Natural killer cell (primary cell): ENCODE results near the gene CMC1. TPM values are rescaled to one million over a fixed set of nuclear protein-coding genes. Genes with fewer than 3 reads are reported as not detected.

ENCODE experiments used
- ATAC-seq, 3 donors: fragments of 150-1000 bp in 2 of 3; fragments of 200-7000 bp in 1 of 3; cut with Tn5 transposase; 1 replicate in 1 of 3; 2 replicates in 2 of 3; pipeline ENCODE4 v1.10.0; 2021; ENCODE audit warnings: mild to moderate bottlenecking in 2 of 3, moderate library complexity in 2 of 3
- DNase-seq, 2 donors: peaks; one replicate each; pipeline versions ENCODE4 v3.0.0 to v3.0.0-alpha.2; 2013 to 2021; ENCODE audit warnings: mixed read lengths in 1 of 2
- H3K27ac ChIP-seq: one replicate; pipeline ENCODE4 v1.5.1; 2013; ENCODE audit warnings: mild to moderate bottlenecking, low read length
- H3K27me3 ChIP-seq: one replicate; pipeline ENCODE4 v1.6.1; 2013; ENCODE audit warnings: low read length; ENCODE audit not compliant: control insufficient read depth, insufficient read depth
- H3K36me3 ChIP-seq: one replicate; pipeline ENCODE4 v1.6.1; 2013; ENCODE audit warnings: low read length; ENCODE audit not compliant: control insufficient read depth, insufficient read depth
- H3K4me1 ChIP-seq: one replicate; pipeline ENCODE4 v1.6.1; 2013; ENCODE audit warnings: low read length; ENCODE audit not compliant: control insufficient read depth, insufficient read depth
- H3K4me3 ChIP-seq: one replicate; pipeline ENCODE4 v1.5.1; 2013; ENCODE audit warnings: low read length
- H3K9me3 ChIP-seq: one replicate; pipeline ENCODE4 v1.6.1; 2013; ENCODE audit warnings: low read length; ENCODE audit not compliant: control insufficient read depth, insufficient read depth
- H3K27ac Mint-ChIP-seq, 2 donors: one replicate each; pipeline ENCODE4 v1.8.0; 2022; ENCODE audit warnings: mild to moderate bottlenecking in 2 of 2, mixed read lengths in 2 of 2, moderate library complexity in 1 of 2
- H3K27me3 Mint-ChIP-seq, 2 donors: one replicate each; pipeline ENCODE4 v1.8.0; 2022; ENCODE audit warnings: low read depth in 2 of 2, mixed read lengths in 2 of 2
- H3K36me3 Mint-ChIP-seq: one replicate; pipeline ENCODE4 v1.8.0; 2022; ENCODE audit warnings: mixed read lengths
- H3K4me1 Mint-ChIP-seq, 2 donors: one replicate each; pipeline ENCODE4 v1.8.0; 2022; ENCODE audit warnings: mixed read lengths in 2 of 2
- H3K4me3 Mint-ChIP-seq: one replicate; pipeline ENCODE4 v1.8.0; 2022; ENCODE audit warnings: mild to moderate bottlenecking, moderate library complexity, mixed read lengths
- H3K9me3 Mint-ChIP-seq, 2 donors: one replicate each; pipeline ENCODE4 v1.8.0; 2022; ENCODE audit warnings: mixed read lengths in 2 of 2
- CTCF ChIP-seq: fragments of 200-600 bp; IDR thresholded peaks from one replicate; pipeline ENCODE4 v1.8.0; 2022; ENCODE audit warnings: antibody characterized with exemption
- WGBS: methylation state at CpG from one replicate; pipeline ENCODE4 v1.1.7; 2013; ENCODE audit warnings: missing lambda C conversion rate; ENCODE audit not compliant: insufficient coverage; 5-methylcytosine and 5-hydroxymethylcytosine counted together
- intact Hi-C: fragments of 100-400 bp; cut with micrococcal nuclease; formaldehyde crosslinking; loops from one replicate; pipeline ENCODE4 v1.14.2; 2022
- total RNA-seq, 4 donors: library from RNA; stranded (reverse); fragments of 120-200 nt in 1 of 4; gene quantifications; one replicate each; pipeline versions ENCODE4 v1.2.3 to v1.2.4, GENCODE V29; 2013 to 2022

Gene CMC1
- total RNA-seq, 3 donors from 2014 or later (not counting 1 experiment from before 2014, with no cell fraction given): 122 to 157 (median 136) TPM

GRCh38 chr3:28212681-28213080 is 28.7 kb upstream of the CMC1 start:
- Mint-ChIP-seq H3K27ac (no peak overlapping the region), H3K9me3 (peaks cover 0 to 2% of the 10 kb centered on the region in 2 donors), H3K36me3 (peaks cover 19% of the 10 kb centered on the region), H3K4me1 (peaks cover 23 to 35% of the 10 kb centered on the region in 2 donors), H3K4me3 (no peak overlapping the region), H3K27me3 (no peaks in the 10 kb centered on the region)
- no peak for ATAC-seq
- intact Hi-C loops: no loop called here
- DNase-seq: no peak
- TF ChIP-seq CTCF: no peak
- Histone ChIP-seq H3K27me3 (no peaks in the 10 kb centered on the region), H3K4me3 (no peak overlapping the region), H3K4me1 (peaks cover 8% of the 10 kb centered on the region), H3K36me3 (no peaks in the 10 kb centered on the region), H3K27ac (no peak overlapping the region), H3K9me3 (peaks cover 14% of the 10 kb centered on the region)
- WGBS: no CpG with 5 or more reads among the region's 1 CpG

- Mint-ChIP-seq H3K27ac (no peak overlapping the region), H3K4me3 (no peak overlapping the region), H3K36me3 (peaks cover 19% of the 10 kb centered on the region), H3K27me3 (no peaks in the 10 kb centered on the region), H3K4me1 (peaks cover 21 to 37% of the 10 kb centered on the region in 2 donors), H3K9me3 (peaks cover 3 to 4% of the 10 kb centered on the region in 2 donors)
- H3K36me3 ChIP-seq: no peaks in the 10 kb centered on the region
- intact Hi-C loops: no loop called here
- ATAC-seq (no peak), DNase-seq (no peak)
- no peak for TF ChIP-seq CTCF
- H3K9me3 ChIP-seq: peaks cover 18% of the 10 kb centered on the region
- no peaks in the 10 kb centered on the region for H3K27me3 ChIP-seq
- H3K4me1 ChIP-seq: peaks cover 6% of the 10 kb centered on the region
- H3K4me3 ChIP-seq: no peak overlapping the region
- no peak overlapping the region for H3K27ac ChIP-seq
- WGBS: 98% methylated on average over 3 of the region's 3 CpGs
Measured at GRCh38 chr3:28215407-28215806, 26.0 kb upstream of the CMC1 start.

GRCh38 chr3:28218071-28218916 is 23.1 kb upstream of the CMC1 start:
- no CpG with 5 or more reads among the region's 3 CpGs for WGBS
- no peaks in the 10 kb centered on the region for H3K4me1 ChIP-seq
- no peak for DNase-seq
- no peak overlapping the region for H3K27ac ChIP-seq
- no peak for TF ChIP-seq CTCF
- H3K4me3 Mint-ChIP-seq: no peak overlapping the region
- ATAC-seq: no peak
- no peak overlapping the region for H3K27ac Mint-ChIP-seq
- H3K27me3 ChIP-seq: no peaks in the 10 kb centered on the region
- peaks cover 15% of the 10 kb centered on the region for H3K9me3 ChIP-seq
- H3K36me3 ChIP-seq: no peaks in the 10 kb centered on the region
- intact Hi-C loops: no loop called here
- peaks cover 7 to 21% of the 10 kb centered on the region in 2 donors for H3K4me1 Mint-ChIP-seq
- H3K27me3 Mint-ChIP-seq: no peaks in the 10 kb centered on the region
- H3K9me3 Mint-ChIP-seq: peaks cover 3 to 4% of the 10 kb centered on the region in 2 donors
- peaks cover 14% of the 10 kb centered on the region for H3K36me3 Mint-ChIP-seq
- no peak overlapping the region for H3K4me3 ChIP-seq

- no peak overlapping the region for H3K27ac ChIP-seq
- no peaks in the 10 kb centered on the region for H3K27me3 ChIP-seq
- ATAC-seq (no peak), DNase-seq (no peak)
- H3K27ac Mint-ChIP-seq: no peak overlapping the region
- H3K9me3 ChIP-seq: peaks cover 13% of the 10 kb centered on the region
- peaks cover 13% of the 10 kb centered on the region for H3K36me3 Mint-ChIP-seq
- H3K36me3 ChIP-seq: no peaks in the 10 kb centered on the region
- H3K4me1 Mint-ChIP-seq: peaks cover 7 to 21% of the 10 kb centered on the region in 2 donors
- no peak overlapping the region for H3K4me3 ChIP-seq
- no peak for TF ChIP-seq CTCF
- H3K4me3 Mint-ChIP-seq: no peak overlapping the region
- peaks cover 3 to 4% of the 10 kb centered on the region in 2 donors for H3K9me3 Mint-ChIP-seq
- intact Hi-C loops: no loop called here
- no peaks in the 10 kb centered on the region for H3K4me1 ChIP-seq
- H3K27me3 Mint-ChIP-seq: no peaks in the 10 kb centered on the region
Measured at GRCh38 chr3:28218917-28219198, 22.6 kb upstream of the CMC1 start.
